ENCODE results near the gene SLX4IP. TPM values are rescaled to one million over a fixed set of nuclear protein-coding genes. Genes with fewer than 3 reads are reported as not detected.

Gene SLX4IP
- total RNA-seq, 1 experiment from 2014 or later, result 11.1 TPM

- no TSS peak for BruUV-seq (replicated peaks)
- ChIA-PET CTCF (interaction anchor here (1.4 kb wide), 1 partner anchor 787 kb away, joined by 3 read pairs; no protein-coding TSS in a partner anchor), POLR2A (no interaction called here), RAD21 (ENCODE audit: low non-redundant PET in 1 of 2, low total read pairs in 2 of 2, uncharacterized antibody in 2 of 2, unreplicated experiment in 2 of 2) (no interaction called here)
- no peak for DNase-seq (ENCODE audit: low read depth, low spot score)
- Histone ChIP-seq H3K27me3 (ENCODE audit: insufficient read depth, low read length) (no peaks in the 10 kb centered on the region), H3K4me1 (ENCODE audit: control insufficient read depth in 1 of 2, insufficient read depth in 2 of 2, low read length in 2 of 2) (no peaks in the 10 kb centered on the region), H3K79me2 (ENCODE audit: insufficient read depth, low read length) (no peaks in the 10 kb centered on the region), H3K27ac (ENCODE audit: low read depth, low read length) (no peak overlapping the region), H3K9me3 (ENCODE audit: control insufficient read depth in 1 of 2, insufficient read depth in 1 of 2, low read depth in 1 of 2, low read length in 2 of 2) (no peaks in the 10 kb centered on the region), H2AFZ (ENCODE audit: low read depth, low read length, poor library complexity, severe bottlenecking) (no peak overlapping the region), H3K9ac (ENCODE audit: low read length) (no peak overlapping the region), H3K4me3 (replicated peaks in 1 of 2; ENCODE audit: low read depth in 1 of 2, low read length in 2 of 2) (no peak overlapping the region), H3K4me2 (ENCODE audit: low read length) (no peak overlapping the region), H4K20me1 (ENCODE audit: insufficient read depth) (no peaks in the 10 kb centered on the region), H3K9me2 (ENCODE audit: insufficient read depth) (no peaks in the 10 kb centered on the region), H3K36me3 (ENCODE audit: control insufficient read depth in 1 of 2, insufficient read depth in 2 of 2, low read length in 2 of 2) (peaks cover 6 to 13% of the 10 kb centered on the region in 2 experiments; a peak in 3 of 4 replicates)
- intact Hi-C loops (cut with micrococcal nuclease), result no loop called here
- TF ChIP-seq ZFX (IDR thresholded peaks at IDR 0.05), result no peak
- no peak for TF ChIP-seq YY1 (IDR thresholded peaks at IDR 0.05; ENCODE audit: extremely low read depth, insufficient replicate concordance, low read depth, low read length)
- TF ChIP-seq EZH2 (IDR thresholded peaks at IDR 0.05), result no peak
- no peak for TF ChIP-seq POLR2A (IDR thresholded peaks at IDR 0.05; ENCODE audit: borderline replicate concordance, extremely low read depth, insufficient read depth, insufficient read length)
- TF ChIP-seq REST (IDR thresholded peaks at IDR 0.05; ENCODE audit: low read depth), result no peak
- no peak for ATAC-seq
Measured at GRCh38 chr20:10404023-10404628, 31.0 kb upstream of the SLX4IP start.

Measured in HCT116 (cell line).